Left lung (tissue), 10 donors: Measurements from ENCODE around the gene DNAJC4. TPM values are rescaled to one million over a fixed set of nuclear protein-coding genes. Genes with fewer than 3 reads are reported as not detected.
A peak's percentile ranks its signal among the peaks of the same experiment; 100 is the strongest.

ENCODE experiments used
- ATAC-seq: fragments of 200-7000 bp; cut with Tn5 transposase; one replicate; pipeline ENCODE4 v1.9.1; 2020; ENCODE audit warnings: moderate library complexity
- DNase-seq, 4 donors: peaks; one replicate each; pipeline ENCODE4 v3.0.0-alpha.2; 2013 to 2020
- H3K27ac ChIP-seq, 2 donors: fragments of 200-600 bp; sonication (generic) in 1 of 2; one replicate each; pipeline versions ENCODE4 v1.5.0 to v1.8.0; 2020 to 2021
- H3K27me3 ChIP-seq, 2 donors: fragments of 200-600 bp; sonication (generic) in 1 of 2; one replicate each; pipeline versions ENCODE4 v1.5.0 to v1.8.0; 2020 to 2021
- H3K36me3 ChIP-seq, 2 donors: fragments of 200-600 bp; sonication (generic) in 1 of 2; one replicate each; pipeline versions ENCODE4 v1.5.0 to v1.8.0; 2020 to 2021
- H3K4me1 ChIP-seq, 2 donors: fragments of 200-600 bp; one replicate each; pipeline ENCODE4 v1.8.0; 2021
- H3K4me3 ChIP-seq, 2 donors: fragments of 200-600 bp; sonication (generic) in 1 of 2; one replicate each; pipeline versions ENCODE4 v1.5.0 to v1.8.0; 2020 to 2021; ENCODE audit warnings: mild to moderate bottlenecking in 1 of 2
- H3K9me3 ChIP-seq, 2 donors: fragments of 200-600 bp; sonication (generic) in 1 of 2; one replicate each; pipeline versions ENCODE4 v1.5.0 to v1.8.0; 2020 to 2021
- intact Hi-C, 2 donors: fragments of 100-400 bp; cut with DNase I; formaldehyde crosslinking; loops; one replicate each; pipeline versions ENCODE4 v1.11.2 to v1.14.2; 2022
- polyA plus RNA-seq, 6 donors: library from polyadenylated mRNA; unstranded; fragments of 120-200 nt; gene quantifications; one replicate each; pipeline ENCODE4 v1.2.1, GENCODE V29; 2013; ENCODE audit not compliant: insufficient read length in 6 of 6
- total RNA-seq, 2 donors: library from RNA; stranded (reverse); fragmentation: NEBNext Ultra II Directional; extraction: Animal tissue kit (Norgen Biotek cat#: 25700); gene quantifications; one replicate each; pipeline ENCODE4 v1.2.1, GENCODE V29; 2021
- TF ChIP-seq, protein P1 (sequence below), 2 donors: fragments of 200-600 bp; sonication (generic) in 1 of 2; IDR thresholded peaks; one replicate each; pipeline versions ENCODE4 v1.5.0 to v1.8.0; 2021; ENCODE audit warnings: antibody characterized with exemption in 2 of 2
- donor health status: DM: no; HTN: yes; CAD: no.
- donor health status: DM: no; HTN: no; CAD: no.

Gene DNAJC4
- total and polyA plus RNA-seq, 8 donors: 26.0 to 83.9 (median 68.7) TPM

DNA sequence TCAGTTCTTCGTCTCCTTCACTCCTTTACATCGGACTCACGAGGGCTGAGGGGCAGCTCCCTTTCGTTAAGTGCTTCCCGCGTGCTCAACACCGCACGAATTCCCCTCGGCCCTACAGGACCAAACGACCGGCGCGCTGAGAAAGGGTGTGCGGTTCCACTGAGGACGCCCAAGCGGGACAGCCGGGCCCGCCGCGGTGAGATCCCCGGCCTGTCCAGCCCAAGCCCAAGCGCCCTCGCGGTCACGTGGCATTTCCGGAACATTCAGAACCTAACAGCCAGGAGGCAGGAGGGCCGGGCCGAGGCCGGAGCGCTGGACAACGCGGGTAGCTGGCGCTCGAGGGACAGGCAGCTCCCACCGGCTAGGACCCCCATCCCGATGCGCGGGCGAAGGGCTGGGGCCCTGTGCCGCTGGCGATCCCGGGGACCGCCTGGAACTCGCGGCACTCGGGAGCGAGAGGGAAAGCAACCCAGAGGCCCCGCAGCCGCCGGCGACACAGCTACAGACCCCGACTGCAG is 45.1 kb upstream of the DNAJC4 start:
- Histone ChIP-seq H3K9me3 (no peaks in the 10 kb centered on the region), H3K36me3 (peaks cover 0 to 5% of the 10 kb centered on the region in 2 donors), H3K4me1 (peaks cover 14 to 45% of the 10 kb centered on the region in 2 donors), H3K4me3 (peak overlapping the region; percentile 56 to 70), H3K27me3 (no peaks in the 10 kb centered on the region), H3K27ac (peak overlapping the region; percentile 96 to 100)
- ATAC-seq: peak; percentile 60
- DNase-seq: peak in 3 of 4 donors; percentile 84 to 95 (median 89)
- intact Hi-C loops: no loop called here
- TF ChIP-seq, protein P1, sequence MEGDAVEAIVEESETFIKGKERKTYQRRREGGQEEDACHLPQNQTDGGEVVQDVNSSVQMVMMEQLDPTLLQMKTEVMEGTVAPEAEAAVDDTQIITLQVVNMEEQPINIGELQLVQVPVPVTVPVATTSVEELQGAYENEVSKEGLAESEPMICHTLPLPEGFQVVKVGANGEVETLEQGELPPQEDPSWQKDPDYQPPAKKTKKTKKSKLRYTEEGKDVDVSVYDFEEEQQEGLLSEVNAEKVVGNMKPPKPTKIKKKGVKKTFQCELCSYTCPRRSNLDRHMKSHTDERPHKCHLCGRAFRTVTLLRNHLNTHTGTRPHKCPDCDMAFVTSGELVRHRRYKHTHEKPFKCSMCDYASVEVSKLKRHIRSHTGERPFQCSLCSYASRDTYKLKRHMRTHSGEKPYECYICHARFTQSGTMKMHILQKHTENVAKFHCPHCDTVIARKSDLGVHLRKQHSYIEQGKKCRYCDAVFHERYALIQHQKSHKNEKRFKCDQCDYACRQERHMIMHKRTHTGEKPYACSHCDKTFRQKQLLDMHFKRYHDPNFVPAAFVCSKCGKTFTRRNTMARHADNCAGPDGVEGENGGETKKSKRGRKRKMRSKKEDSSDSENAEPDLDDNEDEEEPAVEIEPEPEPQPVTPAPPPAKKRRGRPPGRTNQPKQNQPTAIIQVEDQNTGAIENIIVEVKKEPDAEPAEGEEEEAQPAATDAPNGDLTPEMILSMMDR (IDR thresholded peaks at IDR 0.05): no peak

DNA sequence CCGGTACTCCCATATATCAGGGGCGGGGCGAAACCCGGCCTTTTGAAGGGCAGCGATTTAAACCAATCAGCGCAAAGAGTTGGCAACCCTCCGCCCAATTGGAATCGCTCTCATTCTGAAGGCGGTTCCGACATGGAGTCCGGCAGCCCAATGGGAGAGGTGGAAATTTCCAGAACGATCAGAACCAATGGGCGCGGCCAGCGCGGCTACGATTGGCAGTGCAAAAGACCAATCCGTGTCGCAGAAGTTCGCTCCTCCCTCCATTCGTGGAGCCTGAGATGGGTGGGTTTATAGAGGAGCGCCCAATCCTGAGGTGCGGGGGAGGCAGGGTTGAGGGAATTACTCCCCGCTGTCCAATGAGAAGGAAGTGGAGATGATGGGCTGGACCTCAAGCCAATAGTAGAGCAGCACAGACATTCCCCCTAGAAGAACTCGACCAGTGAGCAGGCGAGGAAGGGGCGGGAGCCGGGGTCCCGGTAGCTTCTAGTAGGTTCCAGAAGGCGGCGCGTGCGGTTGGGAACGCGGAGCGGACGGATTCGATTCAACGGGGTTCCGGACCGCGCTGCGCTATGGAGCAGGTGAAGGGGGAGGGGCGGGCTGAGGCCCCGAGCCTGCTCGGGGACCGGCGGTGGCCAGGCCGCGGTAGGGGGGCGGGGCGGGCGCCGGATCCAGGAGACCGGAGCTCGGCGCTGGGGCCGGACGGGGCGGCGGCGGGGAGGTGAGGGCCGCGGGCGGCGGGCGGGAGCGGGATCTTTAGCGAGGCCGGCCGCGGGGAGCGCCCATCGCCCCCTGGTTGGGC is 44.5 kb upstream of the DNAJC4 start, which contains the start of gene STIP1:
STIP1 (plus strand) TSS at position 479 of the 799 bp plus-strand sequence; CDS start at position 570, 91 bp downstream.
- Histone ChIP-seq H3K4me1 (peaks cover 14 to 42% of the 10 kb centered on the region in 2 donors), H3K9me3 (no peaks in the 10 kb centered on the region), H3K27ac (peak within 1 kb of the TSS; percentile 96 to 100), H3K4me3 (peak within 1 kb of the TSS; percentile 56 to 70), H3K36me3 (peaks cover 0 to 5% of the 10 kb centered on the region in 2 donors), H3K27me3 (no peaks in the 10 kb centered on the region)
- DNase-seq (peak; percentile 98 to 100 (median 100)), ATAC-seq (peak; percentile 86)
- TF ChIP-seq, protein P1 (IDR thresholded peaks at IDR 0.05): peak in 1 of 2 donors; percentile 48
- intact Hi-C loops: no loop called here

DNA sequence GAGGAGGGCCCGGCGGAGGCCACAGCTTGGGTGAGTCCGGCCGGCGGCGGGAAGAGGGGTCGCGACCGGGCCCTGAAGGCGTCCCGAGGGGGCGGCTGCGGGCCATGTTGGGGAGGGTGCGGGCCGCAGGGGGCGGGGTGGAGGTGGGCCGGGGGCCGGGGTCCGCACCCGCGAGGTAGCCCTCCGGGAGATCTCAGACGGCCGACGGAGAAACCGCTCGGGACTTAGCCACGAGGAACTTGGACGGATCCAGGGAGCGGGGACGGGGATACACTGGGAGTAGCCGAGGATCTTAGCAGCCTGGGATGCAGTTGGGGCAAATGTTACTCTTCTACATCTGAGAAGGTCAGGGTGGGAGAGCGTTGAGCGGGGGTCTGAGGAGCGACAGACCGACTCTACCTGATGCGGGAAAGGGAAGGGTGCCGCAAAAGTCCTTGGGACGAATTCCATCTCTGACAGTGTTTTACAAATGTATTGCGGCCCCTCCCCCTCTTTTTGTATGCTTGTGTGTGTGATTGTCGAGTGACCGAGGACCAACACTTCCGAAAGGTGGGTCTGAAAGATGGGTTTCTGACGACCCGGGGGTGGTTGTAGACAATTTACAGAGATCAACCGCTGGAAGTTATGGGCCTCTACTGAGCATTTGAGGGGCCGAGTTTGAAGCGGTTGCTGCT is 43.7 kb upstream of the DNAJC4 start:
- no peak for DNase-seq
- TF ChIP-seq, protein P1 (IDR thresholded peaks at IDR 0.05): no peak
- Histone ChIP-seq H3K9me3 (no peaks in the 10 kb centered on the region), H3K4me1 (peaks cover 8 to 40% of the 10 kb centered on the region in 2 donors), H3K27me3 (no peaks in the 10 kb centered on the region), H3K4me3 (no peak overlapping the region), H3K36me3 (peaks cover 0 to 5% of the 10 kb centered on the region in 2 donors), H3K27ac (peak overlapping the region in 1 of 2 donors; percentile 82)
- ATAC-seq: no peak
- intact Hi-C loops: no loop called here

DNA sequence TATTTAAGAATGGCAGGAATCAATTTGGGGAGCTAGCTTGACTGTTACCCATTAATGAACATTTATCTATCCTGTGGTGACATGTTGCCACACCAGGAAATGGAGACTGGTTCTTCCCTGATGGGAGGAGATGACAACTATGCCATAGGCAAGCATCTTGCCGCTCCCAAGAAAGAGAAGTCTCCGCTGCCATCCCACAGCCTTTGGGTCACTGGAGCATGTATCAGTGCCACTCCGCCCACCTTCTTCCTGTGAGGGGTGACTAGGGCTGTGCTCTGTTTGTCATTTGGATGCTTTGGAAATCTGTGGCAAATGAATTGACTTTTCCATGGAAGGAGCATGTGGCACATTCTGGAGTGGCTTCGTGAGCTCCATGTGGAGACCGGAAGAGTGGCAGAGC is 37.9 kb upstream of the DNAJC4 start:
- H3K27me3 ChIP-seq: no peaks in the 10 kb centered on the region
- TF ChIP-seq, protein P1 (IDR thresholded peaks at IDR 0.05): no peak
- H3K27ac ChIP-seq: no peak overlapping the region
- ATAC-seq: peak; percentile 21
- peaks cover 0 to 13% of the 10 kb centered on the region in 2 donors for H3K4me1 ChIP-seq
- no peaks in the 10 kb centered on the region for H3K9me3 ChIP-seq
- no peak overlapping the region for H3K4me3 ChIP-seq
- DNase-seq: peak in 1 of 4 donors; percentile 17
- H3K36me3 ChIP-seq: peaks cover 0 to 56% of the 10 kb centered on the region in 2 donors
- intact Hi-C loops: no loop called here

DNA sequence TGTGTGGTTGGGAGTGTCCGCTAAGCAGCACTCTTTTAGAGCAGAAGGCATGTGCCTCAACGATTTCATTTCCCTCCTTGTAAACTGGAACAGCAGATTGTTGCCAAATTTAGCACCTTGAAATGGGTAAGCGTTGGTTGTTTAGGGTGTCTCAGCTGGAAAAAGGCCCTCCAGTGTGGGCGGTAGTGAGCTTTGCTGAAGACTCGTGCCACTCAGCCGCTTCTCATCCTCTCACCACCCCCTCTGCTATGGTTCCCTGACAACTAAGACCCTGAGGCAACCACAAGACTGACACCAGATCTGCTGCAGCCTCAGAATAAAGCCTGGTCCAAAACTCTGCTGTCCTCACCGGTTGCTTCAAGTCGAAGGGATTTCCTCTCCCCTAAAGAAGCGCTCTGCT is 33.7 kb upstream of the DNAJC4 start:
- no peak overlapping the region for H3K4me3 ChIP-seq
- no peaks in the 10 kb centered on the region for H3K27me3 ChIP-seq
- H3K27ac ChIP-seq: no peak overlapping the region
- TF ChIP-seq, protein P1 (IDR thresholded peaks at IDR 0.05): no peak
- no peaks in the 10 kb centered on the region for H3K9me3 ChIP-seq
- H3K4me1 ChIP-seq: peaks cover 0 to 8% of the 10 kb centered on the region in 2 donors
- ATAC-seq (no peak), DNase-seq (peak in 1 of 4 donors; percentile 4)
- peaks cover 0 to 93% of the 10 kb centered on the region in 2 donors for H3K36me3 ChIP-seq
- intact Hi-C loops: no loop called here
